ENCODE data around the gene PNPLA7.
A peak's percentile ranks its signal among the peaks of the same experiment; 100 is the strongest.
"Not testable (repeated sequence)": the region's sequence is repeated elsewhere in the genome, so short reads cannot be mapped to it uniquely, and the experiment has no call there.

PNPLA7 gene

DNA sequence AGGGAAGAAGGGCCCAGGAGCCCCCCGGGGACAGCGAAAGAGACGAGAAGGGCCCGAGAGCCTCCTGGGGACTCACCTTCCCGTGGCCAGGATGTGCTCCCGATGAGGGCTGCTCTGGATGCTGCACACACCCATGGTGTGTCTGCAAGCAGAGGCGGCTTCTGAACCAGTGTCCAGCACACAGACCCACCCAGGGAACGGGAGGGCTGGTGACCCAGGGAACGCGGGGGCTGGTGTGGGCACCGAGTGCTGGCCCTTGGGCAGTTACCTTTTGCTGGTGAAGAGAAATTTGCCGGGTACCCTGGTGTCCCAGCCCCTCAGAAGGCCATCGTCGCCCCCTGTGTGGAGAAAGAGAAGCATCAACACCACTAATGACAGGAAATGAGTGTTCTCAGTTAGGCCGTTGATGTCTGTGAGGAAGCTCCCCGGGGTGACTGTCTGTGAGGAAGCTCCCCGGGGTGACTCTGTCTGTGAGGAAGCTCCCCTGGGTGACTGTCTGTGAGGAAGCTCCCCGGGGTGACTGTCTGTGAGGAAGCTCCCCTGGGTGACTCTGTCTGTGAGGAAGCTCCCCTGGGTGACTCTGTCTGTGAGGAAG, 14.7 kb upstream of the PNPLA7 start:
- Histone ChIP-seq H3K9ac (ENCODE audit: insufficient read length) (no peak overlapping the region), H3K9me3 (ENCODE audit: low read depth, low read length) (no peaks in the 10 kb centered on the region), H3K4me3 (no peak overlapping the region), H3K27ac (no peak overlapping the region), H3K36me3 (ENCODE audit: insufficient read depth, low read length) (peaks cover 21% of the 10 kb centered on the region; the same call in 1 of the 2 replicates)
- TF ChIP-seq EZH2 (IDR thresholded peaks at IDR 0.05) (no peak), FOXP2 (optimal IDR thresholded peaks at IDR 0.05; ENCODE audit: control extremely low read depth, extremely low read length, insufficient read depth) (no peak), POLR2AphosphoS5 (IDR thresholded peaks at IDR 0.05; ENCODE audit: borderline replicate concordance, low read depth, low read length) (no peak)
- no peak for DNase-seq (ENCODE audit: low read depth, low spot score)

GRCh38 chr9:137564134-137564533, 13.9 kb upstream of the PNPLA7 start:
- TF ChIP-seq POLR2AphosphoS5 (IDR thresholded peaks at IDR 0.05; ENCODE audit: borderline replicate concordance, low read depth, low read length), result no peak
- H3K9me3 ChIP-seq (ENCODE audit: low read depth, low read length), result no peaks in the 10 kb centered on the region
- H3K9ac ChIP-seq (ENCODE audit: insufficient read length), result no peak overlapping the region
- no peak overlapping the region for H3K4me3 ChIP-seq
- DNase-seq (ENCODE audit: low read depth, low spot score), result no peak
- H3K27ac ChIP-seq, result no peak overlapping the region
- peaks cover 21% of the 10 kb centered on the region; the same call in 1 of the 2 replicates for H3K36me3 ChIP-seq (ENCODE audit: insufficient read depth, low read length)

DNA sequence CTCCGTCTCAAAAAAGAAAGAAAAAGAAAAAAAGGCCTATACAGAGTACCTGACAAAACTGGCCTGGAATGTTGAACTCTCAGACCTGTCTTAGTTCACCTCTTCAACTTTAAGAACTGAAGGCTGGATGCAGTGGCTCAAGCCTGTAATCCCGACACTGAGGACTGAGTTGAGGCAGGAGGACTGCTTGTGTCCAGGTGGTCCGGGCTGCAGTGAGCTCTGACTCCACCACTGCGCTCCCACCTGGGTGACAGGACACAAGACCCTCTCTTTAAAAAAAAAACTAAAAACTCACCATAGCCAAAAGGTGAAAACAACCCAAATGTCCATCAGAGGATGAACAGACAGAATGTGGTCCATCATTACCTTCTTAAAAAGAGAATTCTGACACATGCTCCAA, 7.9 kb upstream of the PNPLA7 start:
- Histone ChIP-seq H3K36me3 (ENCODE audit: insufficient read depth, low read length) (peaks cover 26% of the 10 kb centered on the region; the same call in 1 of the 2 replicates), H3K4me3 (no peak overlapping the region), H3K9me3 (ENCODE audit: low read depth, low read length) (no peaks in the 10 kb centered on the region), H3K9ac (ENCODE audit: insufficient read length) (no peak overlapping the region), H3K27ac (no peak overlapping the region)
- TF ChIP-seq POLR2AphosphoS5 (IDR thresholded peaks at IDR 0.05; ENCODE audit: borderline replicate concordance, low read depth, low read length) (no peak), EZH2 (IDR thresholded peaks at IDR 0.05) (no peak), FOXP2 (optimal IDR thresholded peaks at IDR 0.05; ENCODE audit: control extremely low read depth, extremely low read length, insufficient read depth) (no peak)
- no peak for DNase-seq (ENCODE audit: low read depth, low spot score)

DNA sequence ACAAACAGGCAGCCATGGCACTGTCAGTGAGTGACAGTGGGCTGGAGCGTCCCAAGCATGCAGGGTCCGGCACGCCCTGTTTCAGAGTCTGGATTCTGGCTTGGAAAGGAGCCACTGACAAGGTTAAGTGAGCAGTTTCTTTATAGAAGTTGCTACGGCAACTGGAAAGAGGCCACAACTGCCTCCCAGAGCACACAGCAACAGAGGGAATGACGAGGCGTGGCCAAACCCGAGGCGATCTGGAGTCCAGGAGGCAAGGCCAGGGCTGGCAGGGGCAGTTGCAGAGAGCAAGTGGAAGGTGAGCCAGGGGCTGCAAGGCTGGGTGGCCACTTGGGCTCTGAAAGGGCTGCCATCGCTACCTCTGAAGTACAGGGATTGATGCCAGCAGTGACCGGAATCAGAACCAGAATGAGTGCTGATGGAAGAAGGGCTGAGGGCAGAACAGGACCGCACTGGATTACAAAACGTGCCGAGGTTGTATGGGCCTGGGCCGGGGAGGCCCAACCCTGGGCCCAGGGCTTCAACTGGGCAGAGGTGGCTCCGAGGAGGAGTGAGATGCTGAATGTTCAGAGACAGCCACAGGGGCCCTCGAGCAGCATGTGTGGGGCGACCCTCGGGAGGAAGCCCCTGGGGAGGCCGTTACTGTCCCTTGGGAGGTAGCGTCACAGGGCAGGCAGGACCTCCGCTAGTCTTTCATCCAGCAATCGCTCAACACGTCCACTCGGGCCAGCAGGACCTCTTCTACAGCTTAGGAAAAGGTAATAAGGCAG, 6.1 kb upstream of the PNPLA7 start:
- Histone ChIP-seq H3K9ac (ENCODE audit: insufficient read length) (no peak overlapping the region), H3K36me3 (ENCODE audit: insufficient read depth, low read length) (peaks cover 26% of the 10 kb centered on the region; the same call in 1 of the 2 replicates), H3K4me3 (no peak overlapping the region), H3K27ac (no peak overlapping the region), H3K9me3 (ENCODE audit: low read depth, low read length) (no peaks in the 10 kb centered on the region)
- no peak for DNase-seq (ENCODE audit: low read depth, low spot score)
- TF ChIP-seq FOXP2 (optimal IDR thresholded peaks at IDR 0.05; ENCODE audit: control extremely low read depth, extremely low read length, insufficient read depth) (no peak), EZH2 (IDR thresholded peaks at IDR 0.05) (no peak)

GRCh38 chr9:137555179-137555578, 5.0 kb upstream of the PNPLA7 start:
- H3K36me3 ChIP-seq (ENCODE audit: insufficient read depth, low read length), result peaks cover 26% of the 10 kb centered on the region; the same call in 1 of the 2 replicates
- no peak overlapping the region for H3K27ac ChIP-seq
- H3K9me3 ChIP-seq (ENCODE audit: low read depth, low read length), result no peaks in the 10 kb centered on the region
- DNase-seq (ENCODE audit: low read depth, low spot score), result no peak
- H3K4me3 ChIP-seq, result no peak overlapping the region
- H3K9ac ChIP-seq (ENCODE audit: insufficient read length), result no peak overlapping the region
- no peak for TF ChIP-seq FOXP2 (optimal IDR thresholded peaks at IDR 0.05; ENCODE audit: control extremely low read depth, extremely low read length, insufficient read depth)

DNA sequence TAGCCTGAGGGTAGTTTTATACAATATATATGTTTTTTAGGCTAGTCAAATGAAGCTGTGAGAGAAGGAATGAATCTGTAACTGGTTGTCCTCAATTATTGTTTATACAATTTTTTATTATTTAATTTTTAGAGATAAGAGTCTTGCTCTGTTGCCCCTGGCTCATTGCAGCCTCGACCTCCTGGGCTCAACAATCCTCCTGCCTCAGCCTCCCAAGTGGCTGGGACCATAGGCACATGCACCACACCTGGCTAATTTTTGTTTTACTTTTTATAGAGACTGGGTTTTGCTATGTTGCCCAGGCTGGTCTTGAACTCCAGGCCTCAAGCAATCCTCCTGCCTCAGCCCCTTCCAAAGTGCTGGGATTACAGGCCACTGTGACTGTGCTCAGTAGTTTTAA, 4.1 kb upstream of the PNPLA7 start:
- H3K9ac ChIP-seq (ENCODE audit: insufficient read length), result no peak overlapping the region
- no peaks in the 10 kb centered on the region for H3K9me3 ChIP-seq (ENCODE audit: low read depth, low read length)
- TF ChIP-seq FOXP2 (optimal IDR thresholded peaks at IDR 0.05; ENCODE audit: control extremely low read depth, extremely low read length, insufficient read depth) (no peak), POLR2AphosphoS5 (IDR thresholded peaks at IDR 0.05; ENCODE audit: borderline replicate concordance, low read depth, low read length) (no peak), EZH2 (IDR thresholded peaks at IDR 0.05) (no peak)
- H3K36me3 ChIP-seq (ENCODE audit: insufficient read depth, low read length), result peaks cover 23% of the 10 kb centered on the region; the same call in 1 of the 2 replicates
- no peak overlapping the region for H3K4me3 ChIP-seq
- no peak for DNase-seq (ENCODE audit: low read depth, low spot score)
- no peak overlapping the region for H3K27ac ChIP-seq

DNA sequence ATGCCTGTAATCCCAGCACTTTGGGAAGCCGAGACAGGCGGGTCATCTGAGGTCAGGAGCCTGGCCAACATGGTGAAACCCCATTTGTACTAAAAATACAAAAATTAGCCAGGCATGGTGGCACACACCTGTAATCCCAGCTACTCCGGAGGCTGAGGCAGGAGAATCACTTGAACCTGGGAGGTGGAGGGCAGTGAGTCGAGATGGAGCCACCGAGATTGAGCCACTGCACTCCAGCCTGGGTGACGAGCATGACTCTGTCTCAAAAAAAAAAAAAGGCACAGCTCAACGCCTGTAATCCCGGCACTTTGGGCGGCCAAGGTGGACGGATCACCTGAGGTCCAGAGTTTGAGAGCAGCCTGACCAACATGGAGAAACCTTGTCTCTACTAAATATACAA, 3.5 kb upstream of the PNPLA7 start:
- peaks cover 23% of the 10 kb centered on the region; the same call in 1 of the 2 replicates for H3K36me3 ChIP-seq (ENCODE audit: insufficient read depth, low read length)
- H3K27ac ChIP-seq; H3K4me3 ChIP-seq; DNase-seq (ENCODE audit: low read depth, low spot score); H3K9me3 ChIP-seq (ENCODE audit: low read depth, low read length); H3K9ac ChIP-seq (ENCODE audit: insufficient read length): not testable (repeated sequence)

DNA sequence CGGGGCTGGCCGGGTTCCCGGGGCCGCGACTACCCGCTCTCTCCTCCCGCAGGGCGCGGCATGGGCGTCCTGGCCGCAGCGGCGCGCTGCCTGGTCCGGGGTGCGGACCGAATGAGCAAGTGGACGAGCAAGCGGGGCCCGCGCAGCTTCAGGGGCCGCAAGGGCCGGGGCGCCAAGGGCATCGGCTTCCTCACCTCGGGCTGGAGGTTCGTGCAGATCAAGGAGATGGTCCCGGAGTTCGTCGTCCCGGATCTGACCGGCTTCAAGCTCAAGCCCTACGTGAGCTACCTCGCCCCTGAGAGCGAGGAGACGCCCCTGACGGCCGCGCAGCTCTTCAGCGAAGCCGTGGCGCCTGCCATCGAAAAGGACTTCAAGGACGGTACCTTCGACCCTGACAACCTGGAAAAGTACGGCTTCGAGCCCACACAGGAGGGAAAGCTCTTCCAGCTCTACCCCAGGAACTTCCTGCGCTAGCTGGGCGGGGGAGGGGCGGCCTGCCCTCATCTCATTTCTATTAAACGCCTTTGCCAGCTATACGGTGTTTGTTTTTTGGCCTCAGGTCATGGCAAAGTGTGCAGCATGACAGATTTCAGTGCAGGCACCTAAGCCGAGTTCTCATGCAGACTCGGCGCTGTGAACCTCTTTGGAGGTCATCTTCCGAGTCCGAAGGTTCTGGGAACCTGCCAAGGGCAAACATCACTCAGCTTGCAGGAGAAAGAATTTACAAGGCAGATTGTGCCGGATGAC, 2.0 kb upstream of the PNPLA7 start:
- Histone ChIP-seq H3K27ac (no peak overlapping the region), H3K4me3 (peak overlapping the region; percentile 92), H3K9ac (ENCODE audit: insufficient read length) (peak overlapping the region; percentile 84), H3K36me3 (ENCODE audit: insufficient read depth, low read length) (peaks cover 16% of the 10 kb centered on the region; the same call in 1 of the 2 replicates), H3K9me3 (ENCODE audit: low read depth, low read length) (no peaks in the 10 kb centered on the region)
- TF ChIP-seq POLR2AphosphoS5 (IDR thresholded peaks at IDR 0.05; ENCODE audit: borderline replicate concordance, low read depth, low read length) (no peak), FOXP2 (optimal IDR thresholded peaks at IDR 0.05; ENCODE audit: control extremely low read depth, extremely low read length, insufficient read depth) (no peak), EZH2 (IDR thresholded peaks at IDR 0.05) (no peak)
- no peak for DNase-seq (ENCODE audit: low read depth, low spot score)

All from SK-N-MC (cell line).